Measurements from ENCODE around the gene RTP3.
"Not testable (repeated sequence)": the region's sequence is repeated elsewhere in the genome, so short reads cannot be mapped to it uniquely, and the experiment has no call there.

Gene RTP3

DNA sequence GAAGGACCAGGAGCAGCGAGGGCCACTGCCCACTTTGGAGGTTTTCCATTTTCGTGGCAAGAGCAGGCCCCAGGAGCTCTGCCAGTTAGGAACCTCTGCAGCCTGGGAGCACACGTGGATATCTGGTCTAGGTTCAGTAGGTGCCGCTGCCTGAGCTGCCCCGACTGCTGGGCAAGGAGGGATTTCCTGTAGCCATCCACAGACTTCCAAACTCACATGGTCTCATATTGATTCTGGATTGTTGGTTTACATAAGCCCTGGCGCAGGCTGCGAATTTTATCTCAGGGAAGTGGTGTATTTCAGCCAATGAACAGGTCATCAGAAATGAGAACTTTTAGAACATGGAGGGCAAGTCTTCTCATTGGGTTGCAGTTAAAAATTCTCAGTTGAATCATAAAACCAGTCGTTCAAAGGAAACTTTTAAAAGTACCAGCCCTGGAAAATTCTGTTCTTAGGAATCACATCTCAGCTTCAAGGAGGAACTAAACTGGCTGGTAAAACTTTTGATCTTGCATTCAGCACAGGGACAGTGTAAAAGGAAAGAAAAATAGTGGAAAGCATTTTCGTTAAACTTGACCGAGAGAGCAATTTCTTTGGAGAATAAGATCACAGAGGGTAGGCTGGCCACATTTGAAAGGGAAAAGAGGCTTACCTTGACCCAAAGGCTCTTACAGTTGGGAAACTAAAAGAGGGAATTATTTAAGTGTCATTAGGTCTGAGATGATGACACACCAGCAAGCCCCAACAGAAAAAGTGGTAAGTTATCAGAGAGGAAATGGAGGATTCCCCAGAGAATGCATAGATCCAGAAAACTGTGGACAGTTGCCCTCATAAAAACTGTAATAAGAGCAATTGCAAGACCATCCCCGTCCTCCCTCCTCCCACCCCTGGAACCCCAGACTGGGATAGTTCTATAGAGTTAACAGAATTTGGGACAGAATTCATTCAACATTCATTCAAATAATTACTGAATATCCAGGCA, 6.4 kb upstream of the RTP3 start:
- peak; percentile 20 for DNase-seq

DNA sequence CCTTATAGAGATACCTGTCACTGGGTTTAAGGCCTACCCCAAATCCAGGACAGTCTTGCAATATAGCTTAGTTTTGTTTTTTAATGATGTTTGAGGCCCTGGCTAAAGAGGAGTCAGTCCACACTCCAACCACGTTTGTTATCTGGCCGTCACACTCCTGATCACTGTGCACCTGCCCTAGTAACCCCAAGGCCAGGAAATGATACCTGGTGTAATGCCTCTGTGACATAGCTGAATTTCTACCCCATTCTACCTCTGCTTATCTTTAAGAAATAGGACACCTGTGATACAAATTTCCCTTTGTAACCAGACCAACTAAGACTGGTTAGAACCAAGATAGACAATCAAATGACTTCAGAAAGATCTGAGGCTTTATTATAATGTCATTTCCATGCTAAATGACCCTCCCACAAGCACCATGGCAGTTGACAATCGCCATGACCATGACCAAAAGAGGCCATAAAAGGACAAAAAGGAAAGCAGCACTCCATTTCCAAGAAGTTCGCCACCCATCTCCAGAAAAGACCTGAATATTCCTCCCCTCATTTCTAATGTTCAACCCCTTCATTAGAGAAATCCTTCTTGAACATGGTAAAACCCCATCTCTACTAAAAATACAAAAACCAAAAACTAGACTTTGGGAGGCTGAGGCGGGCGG, 4.8 kb upstream of the RTP3 start:
- no peak for DNase-seq

DNA sequence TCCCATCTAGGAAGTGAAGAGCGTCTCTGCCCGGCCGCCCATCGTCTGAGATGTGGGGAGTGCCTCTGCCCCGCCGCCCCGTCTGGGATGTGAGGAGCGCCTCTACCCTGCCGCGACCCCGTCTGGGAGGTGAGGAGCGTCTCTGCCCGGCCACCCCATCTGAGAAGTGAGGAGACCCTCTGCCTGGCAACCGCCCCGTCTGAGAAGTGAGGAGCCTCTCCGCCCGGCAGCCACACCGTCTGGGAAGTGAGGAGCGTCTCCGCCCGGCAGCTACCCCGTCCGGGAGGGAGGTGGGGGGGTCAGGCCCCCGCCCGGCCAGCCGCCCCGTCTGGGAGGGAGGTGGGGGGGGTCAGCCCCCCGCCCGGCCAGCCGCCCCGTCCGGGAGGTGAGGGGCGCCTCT, 3.3 kb upstream of the RTP3 start:
- DNase-seq = not testable (repeated sequence)

DNA sequence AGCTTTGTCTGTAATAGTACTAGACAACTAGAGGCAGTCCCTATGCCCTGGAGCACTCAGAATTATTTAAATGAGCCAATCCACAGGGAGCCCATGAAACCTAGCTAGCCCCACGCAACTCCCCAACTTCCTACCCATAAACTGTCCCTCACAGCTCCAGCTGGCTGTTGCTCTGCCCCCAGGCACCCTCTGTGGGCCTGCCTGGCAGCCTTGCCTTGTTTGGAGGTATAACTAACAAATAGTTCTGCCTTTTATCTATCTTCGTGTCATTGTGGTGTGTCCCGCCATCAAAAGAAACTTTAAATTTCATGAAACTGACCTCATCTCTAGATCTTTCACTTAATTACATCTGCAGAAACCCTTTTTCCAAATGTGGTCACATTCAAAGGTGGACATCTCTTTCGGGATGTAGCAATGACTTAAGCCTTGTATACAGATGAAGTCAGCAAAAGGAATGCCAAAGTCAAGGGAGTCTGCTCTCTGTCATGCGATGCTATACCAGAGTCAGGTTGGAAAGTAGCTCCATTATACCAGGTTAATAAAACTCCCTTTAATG, 1.8 kb upstream of the RTP3 start:
- peak; percentile 76 for DNase-seq

DNA sequence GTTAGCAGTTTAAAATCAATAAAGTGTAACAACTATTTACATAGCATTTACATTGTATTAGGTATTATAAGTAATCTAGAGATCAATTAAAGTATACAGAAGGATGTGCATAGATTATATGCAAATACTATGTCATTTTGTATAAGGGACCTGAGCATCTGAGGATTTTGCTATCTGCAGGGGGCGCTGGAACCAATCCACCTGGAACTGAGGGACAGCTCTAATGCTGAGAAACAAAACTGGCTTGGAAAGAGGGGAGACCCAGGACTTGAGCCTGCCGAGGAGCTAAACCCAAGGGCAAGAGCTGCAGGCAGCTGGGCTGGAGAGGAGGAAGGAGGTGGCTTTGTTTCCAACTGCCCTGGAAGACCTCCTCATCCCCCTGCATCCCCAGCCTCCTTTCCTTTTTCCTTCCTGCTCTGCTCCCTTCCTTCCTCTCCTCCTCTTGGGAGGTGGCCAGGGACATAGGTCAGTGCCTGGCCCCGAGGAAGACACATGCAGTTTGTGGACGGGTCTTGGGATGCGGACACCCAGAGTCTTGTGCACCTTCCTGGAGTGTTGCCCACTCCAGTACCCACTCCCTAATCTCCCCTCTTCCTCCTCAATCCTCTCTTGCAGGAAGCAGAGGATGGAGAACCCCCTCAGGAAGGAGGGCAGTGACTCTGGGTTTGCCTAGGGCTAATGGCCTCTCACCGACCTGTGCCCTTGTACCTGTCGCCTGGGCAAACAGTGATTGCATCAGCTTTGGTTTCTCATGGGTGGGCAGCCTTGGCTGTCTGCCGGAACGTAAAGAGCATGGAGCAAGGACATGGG, 825 bp upstream of the RTP3 start:
- DNase-seq = no peak

DNA sequence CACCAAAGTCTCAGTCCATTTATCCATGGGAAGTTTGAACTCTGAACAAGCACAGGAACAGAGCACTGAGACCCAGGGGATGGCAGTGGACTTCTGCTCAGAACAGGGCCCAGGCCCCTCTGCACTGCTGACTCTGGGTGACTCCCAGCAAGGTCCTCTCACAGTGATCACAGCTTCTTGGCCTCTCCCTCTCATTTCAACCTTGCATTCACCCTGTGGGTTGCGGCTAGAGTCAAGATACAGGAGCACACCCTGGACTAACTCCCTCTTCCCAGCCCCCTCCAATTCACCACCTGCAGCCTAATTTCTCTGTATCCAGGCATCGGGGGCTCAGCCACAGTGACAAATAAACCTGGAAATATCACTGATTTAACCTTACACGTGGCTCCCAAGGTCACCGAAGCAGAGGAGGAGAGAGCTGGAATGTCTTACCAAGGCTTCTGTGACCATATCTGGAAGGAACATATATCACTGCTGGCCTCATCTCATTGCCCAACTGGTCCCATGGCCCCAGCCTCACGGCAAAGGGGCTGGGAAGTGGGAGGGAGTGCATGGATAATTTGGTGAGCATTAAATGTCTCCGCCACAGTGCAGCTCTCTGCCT, 1.2 kb downstream of the RTP3 start:
- no peak for DNase-seq

DNA sequence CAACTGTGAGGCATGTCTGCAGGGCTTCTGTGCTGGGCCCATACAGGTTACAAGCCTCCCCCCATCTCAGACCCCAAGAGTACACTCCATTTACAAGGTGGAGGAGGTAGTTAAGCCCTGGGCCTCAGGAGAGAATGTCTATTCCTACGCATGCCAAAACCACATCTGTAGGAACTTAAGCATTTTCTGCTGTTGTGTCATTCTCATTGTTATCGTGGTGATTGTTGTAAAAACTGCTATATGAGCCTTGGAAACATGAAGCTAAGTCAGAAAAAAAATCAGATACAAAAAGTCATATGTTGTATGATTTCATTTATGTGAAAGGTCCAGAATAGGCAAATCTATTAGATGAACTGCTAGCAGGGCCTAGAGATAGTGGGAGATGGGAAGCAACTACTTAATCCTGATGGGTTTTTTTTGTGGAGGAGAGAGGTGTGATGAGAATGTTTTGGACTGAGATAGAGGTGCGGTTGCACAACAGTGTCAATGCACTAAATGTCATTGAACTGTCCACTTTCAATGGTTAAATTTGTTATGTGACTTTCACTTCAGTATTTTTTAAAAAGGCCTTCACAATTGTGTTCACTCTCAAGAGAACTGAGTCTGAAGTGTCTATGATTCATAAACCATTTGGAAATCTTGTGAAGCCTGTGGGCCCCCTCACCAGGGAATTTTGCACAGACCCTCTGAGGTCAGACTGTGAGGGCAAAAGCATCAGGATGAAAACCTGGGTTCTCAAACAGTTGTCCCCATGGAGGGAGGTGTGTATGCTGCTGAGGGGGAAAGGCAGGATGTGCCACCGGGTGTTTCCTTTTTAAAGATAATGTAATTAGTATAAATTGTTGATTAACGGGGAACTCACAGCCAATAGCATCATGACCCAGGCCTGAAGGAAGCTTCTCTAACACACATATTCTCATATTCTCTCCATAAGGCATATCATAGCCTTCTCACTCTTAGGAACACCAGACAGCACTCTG, 3.2 kb downstream of the RTP3 start:
- DNase-seq = peak; percentile 79

DNA sequence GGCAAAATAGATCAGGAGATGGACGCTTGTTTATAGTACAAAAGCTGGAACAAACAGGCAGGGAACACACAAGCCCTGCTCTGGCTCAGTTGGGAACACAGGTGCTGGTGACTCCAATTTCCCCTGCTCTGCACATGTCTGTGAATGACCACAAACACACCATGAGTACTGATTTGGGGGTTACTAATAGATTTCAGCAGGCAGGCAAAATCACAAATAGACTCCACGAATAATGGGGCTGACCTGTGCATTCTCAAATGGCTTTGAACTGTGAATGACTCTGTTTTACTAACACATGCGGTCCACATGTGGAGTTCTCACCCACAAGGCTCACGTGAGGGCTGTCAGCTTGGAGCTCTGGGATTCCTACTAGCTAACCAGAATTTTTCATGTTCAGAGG, 3.9 kb downstream of the RTP3 start:
- peak; percentile 45 for DNase-seq

DNA sequence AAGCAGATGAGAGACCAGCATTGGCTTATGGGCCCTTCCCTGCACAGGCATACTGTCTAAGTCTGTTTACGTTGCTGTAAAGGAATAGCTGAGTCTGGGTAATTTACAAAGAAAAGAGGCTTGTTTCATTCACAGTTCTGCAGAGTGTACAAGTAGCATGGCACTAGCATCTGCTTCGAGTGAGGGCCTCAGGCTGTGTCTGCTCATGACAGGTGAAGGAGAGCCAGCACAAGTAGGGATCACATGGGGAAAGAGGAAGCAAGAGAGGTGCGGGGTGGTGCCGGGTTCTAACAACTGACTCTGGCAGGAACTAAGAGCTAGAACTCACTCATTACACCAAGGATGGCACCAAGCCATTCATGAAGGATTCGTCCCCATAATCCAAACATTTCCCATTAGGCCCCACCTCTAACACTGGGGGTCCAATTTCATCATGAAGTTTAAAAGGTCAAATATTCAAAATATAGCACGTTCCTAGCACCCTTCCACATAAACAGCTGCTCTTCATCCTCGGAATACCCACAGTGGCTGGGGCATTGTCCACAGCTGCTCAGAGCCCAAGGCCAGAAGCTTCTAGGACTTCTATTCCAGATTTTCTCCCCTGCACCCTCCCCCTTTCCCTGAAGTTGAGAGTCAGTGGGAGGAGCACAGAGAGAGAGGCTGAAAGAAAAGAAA, 5.6 kb downstream of the RTP3 start:
- no peak for DNase-seq

DNA sequence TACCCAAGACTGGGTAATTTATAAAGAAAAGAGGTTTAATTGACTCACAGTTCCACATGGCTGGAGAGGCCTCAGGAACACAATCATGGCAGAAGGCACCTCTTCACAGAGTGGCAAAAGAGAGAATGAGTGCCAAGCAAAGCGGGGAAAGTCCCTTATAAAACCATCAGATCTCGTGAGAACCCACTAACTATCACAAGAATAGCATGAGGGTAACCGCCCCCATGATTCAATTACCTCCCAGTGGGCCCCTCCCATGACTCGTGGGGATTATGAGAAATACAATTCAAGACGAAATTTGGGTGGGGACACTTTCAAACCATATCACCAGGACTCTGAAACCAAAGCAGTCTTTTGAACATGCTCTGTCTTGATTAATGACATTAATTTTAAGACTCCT, 7.0 kb downstream of the RTP3 start:
- no peak for DNase-seq

DNA sequence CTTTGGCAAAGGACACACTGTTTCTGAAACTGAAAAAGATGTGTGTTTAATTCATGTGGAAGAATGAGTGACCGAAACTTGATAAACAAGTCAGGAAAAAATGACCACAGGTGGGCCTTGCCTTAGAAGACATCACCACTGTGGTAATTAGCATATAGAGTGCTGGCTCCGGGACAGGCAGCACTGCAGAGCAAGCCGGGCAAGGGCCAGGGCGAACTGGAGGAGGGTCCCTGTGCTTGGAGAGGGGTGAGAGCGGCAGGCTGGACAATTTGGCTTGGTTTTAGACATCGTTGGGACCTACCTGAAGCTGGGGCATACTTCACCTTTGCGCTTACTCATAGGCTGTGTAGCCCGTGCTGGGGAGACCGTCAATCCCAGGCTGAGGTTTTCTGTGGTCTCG, 8.2 kb downstream of the RTP3 start:
- DNase-seq = no peak

DNA sequence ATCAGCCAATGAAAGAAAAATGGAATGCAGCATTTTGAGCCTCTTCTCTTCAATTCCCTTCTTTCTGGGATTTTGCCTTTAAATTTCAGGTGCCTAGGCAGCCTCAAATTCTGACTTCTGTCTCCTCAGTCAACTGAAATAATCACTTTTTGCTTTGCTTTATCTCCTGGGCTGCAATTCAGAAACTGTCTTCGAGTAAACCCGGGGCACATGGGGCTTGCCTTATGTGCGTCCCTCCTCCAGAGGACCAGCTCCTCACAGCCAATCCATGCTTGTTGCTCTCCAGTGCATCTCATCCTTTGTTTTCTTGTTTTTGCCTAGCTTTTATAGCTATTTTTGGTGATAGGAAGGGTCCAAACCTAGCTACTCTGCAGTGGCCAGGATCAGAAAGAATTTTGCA, 8.8 kb downstream of the RTP3 start:
- no peak for DNase-seq

DNA sequence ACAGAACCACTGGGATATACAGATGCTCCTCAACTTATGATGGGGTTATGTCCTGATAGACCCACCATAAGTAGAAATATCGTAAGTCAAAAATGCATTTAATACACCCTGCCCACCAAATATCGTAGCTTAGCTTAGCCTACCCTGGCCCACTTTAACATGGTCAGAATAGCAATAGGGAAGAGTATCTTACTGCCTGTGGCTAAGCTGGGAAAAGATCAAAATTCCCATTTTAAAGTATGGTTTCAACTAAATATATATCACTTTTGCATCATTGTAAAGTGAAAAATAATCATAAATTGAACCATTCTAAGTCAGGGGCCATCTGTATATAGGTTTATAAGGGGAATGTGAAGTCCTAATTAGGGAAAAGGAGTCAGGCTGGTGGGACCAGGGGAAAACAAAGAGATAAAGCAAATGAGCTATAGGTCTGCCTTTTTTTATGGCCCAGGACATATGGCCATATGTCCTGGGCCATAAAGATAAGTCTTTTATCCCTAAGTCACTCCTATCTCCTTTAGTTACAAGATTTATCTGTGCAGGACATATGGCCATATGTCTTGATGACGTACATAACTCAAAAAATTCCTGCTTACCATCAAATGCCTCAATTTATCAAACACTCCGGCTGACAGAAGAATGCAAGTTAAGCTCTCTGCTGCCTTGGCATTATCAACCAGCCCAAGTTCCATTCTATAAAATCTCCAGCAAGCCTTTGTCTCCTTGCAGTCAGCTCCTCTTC, 11.2 kb downstream of the RTP3 start:
- DNase-seq = no peak

DNA sequence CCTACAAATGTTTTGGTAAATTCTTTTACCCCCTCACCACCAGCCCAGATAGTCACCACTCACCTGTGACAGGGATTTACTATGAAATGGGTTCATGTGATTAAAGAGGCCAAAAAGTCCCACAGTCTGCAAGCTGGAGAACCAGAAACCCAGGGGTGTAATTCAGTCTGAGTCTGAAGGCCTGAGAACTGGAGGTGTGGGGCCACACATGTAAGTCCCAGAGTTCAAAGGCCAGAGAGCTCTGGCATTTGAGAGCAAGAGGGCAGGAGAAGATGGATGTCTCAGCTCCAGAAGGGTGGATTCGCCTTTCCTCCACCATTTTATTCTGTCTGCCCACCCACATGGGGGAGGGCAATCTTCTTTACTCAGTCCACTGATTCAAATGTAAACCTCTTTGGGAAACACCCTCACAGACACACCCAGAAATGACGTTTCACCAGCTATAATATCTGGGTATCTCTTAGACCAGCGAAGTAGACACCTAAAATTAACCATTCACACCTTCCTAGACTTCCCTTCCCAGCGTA, 11.9 kb downstream of the RTP3 start:
- DNase-seq = no peak

DNA sequence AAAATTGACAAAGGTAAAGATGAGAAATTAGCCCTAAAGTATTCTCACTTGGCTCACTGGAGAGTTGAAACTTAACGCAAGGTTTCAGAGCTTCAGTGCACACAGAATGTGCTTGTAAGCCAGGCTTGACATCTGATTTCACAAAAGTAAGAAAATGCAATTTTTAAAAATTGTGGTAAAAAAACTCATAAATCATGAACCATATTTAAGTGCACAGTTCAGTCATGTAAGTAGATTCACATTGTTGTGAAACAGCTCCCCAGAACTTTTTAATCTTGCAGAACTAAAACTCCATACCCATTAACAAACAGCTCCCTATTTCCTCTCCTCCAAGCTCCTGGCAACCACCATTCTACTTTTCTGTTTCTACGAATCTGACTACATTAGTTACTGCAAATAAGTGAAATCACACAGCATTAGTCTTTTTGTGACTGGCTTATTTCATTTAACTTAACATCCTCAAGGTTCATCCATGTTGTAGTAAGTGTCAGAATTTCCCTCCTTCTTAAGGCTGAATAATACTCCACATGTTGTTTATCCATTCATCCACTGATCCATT, 14.5 kb downstream of the RTP3 start:
- no peak for DNase-seq

DNA sequence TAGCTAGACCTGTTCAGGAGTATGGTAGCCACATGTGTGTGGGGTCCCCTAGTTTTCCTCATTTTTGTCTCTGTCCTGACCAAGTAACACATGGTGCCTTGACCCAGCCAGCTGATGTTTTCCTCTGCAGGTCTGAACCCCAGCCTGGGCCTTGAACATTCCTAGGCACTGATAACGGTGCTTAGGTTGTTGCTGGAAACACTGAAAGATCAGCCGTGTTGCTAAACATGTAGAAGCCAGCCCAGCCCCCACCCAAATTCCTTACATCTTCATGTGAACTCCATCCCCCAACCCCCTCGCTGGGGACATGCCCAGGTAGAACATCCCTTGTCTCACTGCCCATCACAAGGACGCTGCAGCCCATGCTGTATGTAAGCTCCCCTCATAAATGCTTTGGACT, 18.7 kb downstream of the RTP3 start:
- no peak for DNase-seq

DNA sequence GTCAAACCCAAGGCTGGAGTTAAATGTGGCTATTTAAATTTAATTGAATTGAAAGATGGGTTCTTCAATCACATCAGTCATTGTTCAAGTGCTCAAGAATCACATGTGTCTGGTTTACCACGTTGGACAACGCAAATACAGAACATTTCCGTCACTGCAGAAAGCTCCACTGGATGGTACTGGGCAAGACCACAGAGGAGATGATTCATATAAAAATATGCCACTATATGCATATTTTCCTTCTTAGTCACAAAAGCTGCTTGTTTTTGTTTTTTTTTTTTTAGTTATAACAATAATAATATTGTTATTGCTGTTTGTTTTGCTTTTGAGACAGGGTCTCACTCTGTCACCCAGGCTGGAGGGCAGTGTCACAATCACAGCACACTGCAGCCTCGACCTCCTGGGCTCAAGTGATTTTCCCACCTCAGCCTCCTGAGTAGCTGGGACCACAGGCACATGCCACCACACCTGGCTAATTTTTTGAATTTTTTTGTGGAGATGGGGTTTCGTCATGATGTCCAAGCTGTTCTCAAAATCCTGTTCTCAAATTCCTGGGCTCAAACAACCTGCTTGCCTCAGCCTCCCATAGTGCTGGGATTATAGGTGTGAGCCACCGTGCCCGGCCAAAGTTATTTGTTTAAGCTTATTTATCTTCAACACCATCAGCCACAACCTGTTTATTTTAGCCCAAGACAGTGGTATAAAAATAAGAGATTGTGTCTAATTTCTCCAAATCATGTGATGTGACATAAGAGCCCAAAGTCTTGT, 19.4 kb downstream of the RTP3 start:
- DNase-seq = peak; percentile 79

DNA sequence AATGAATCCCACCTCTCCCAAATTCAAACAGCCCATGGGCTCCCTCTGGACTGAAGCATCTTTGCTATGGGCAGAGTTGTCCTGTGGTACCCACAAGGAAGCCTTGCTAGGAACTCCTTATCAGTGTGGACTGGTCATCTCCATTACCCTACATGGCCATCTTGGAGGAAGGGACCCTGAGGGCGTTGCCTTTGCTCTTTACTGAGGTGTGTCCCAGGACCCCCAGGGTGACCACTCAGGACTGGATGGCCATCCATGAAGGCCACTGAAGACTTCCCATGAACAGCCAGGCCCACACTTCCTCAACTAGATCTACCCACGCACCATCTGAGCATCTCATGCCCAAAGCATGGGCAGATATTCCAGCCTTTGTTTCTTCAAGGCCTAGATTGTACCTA, 20.0 kb downstream of the RTP3 start:
- DNase-seq = no peak

DNA sequence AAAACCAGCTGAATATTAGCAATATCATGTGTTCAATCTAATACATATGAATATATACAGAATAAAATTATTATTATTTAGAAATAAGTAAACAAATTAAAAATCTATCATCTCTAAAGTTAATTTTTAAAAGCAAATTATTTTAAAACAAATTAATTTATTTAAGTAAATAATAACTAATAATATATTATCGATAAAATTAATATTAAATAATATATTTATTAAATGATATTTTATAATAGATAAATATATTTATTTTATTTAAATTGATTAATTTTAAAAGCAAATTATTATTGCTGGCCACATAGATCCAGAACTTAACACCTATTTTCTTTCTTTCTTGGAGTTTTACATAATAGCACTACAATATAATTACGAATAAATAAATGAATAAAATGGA, 22.2 kb downstream of the RTP3 start:
- no peak for DNase-seq

Measured in fibroblast of skin of right biceps (primary cell).